GM23248 (cell line): Measurements from ENCODE around the gene DARS2.

Source experiments
- EZH2 ChIP-seq: fragments of 200-600 bp; sonication (generic); IDR thresholded peaks from 2 replicates; pipeline ENCODE4 v1.6.1; 2018; ENCODE audit warnings: antibody characterized with exemption, mild to moderate bottlenecking; ENCODE audit not compliant: insufficient read depth, poor library complexity, severe bottlenecking
- EZH2phosphoT487 ChIP-seq: fragments of 200-600 bp; sonication (generic); IDR thresholded peaks from 2 replicates; pipeline ENCODE4 v1.6.1; 2018; ENCODE audit warnings: antibody characterized with exemption, moderate library complexity, mild to moderate bottlenecking, low read depth; ENCODE audit not compliant: insufficient read depth

DNA sequence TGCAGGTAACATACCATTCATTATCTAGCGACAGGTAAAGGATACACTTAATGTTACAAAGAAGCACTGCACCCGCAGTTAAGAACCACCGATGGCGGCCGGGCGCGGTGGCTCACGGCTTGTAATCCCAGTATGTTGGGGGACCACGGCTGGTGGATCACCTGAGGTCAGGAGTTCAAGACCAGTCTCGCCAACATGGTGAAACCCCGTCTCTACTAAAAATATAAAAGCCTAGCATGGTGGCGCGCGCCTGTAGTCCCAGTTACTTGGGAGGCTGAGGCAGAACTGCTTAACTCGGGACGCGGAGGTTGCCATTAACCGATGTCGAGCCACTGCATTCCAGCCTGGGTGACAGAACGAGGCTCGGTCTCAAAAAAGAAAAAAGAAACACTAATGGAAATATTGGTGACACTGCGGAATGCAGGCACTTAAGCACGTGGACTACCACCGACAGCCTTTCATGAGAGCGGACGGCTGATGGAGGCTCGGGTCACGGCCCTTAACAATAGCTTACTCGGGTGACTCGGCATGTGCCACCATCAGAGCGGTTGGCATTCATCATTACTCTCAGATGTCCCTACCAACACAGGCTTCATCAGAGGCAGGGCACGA, 42.8 kb downstream of the DARS2 start:
- TF ChIP-seq EZH2phosphoT487 = no peak
- TF ChIP-seq EZH2 = no peak
